GM12878 (cell line): ENCODE measurements around the gene TPBGL. TPM values are rescaled to one million over a fixed set of nuclear protein-coding genes. Genes with fewer than 3 reads are reported as not detected.

ENCODE experiments used
- ATF2 ChIP-seq: IDR thresholded peaks from 2 replicates; pipeline ENCODE4 v1.6.1; 2012; ENCODE audit warnings: low read length, inconsistent platforms
- BACH1 ChIP-seq: fragments of 450-650 bp; IDR thresholded peaks from 2 replicates; pipeline ENCODE4 v1.6.1; 2017; ENCODE audit warnings: mild to moderate bottlenecking, borderline replicate concordance
- CEBPZ ChIP-seq: fragments of 150-350 bp; IDR thresholded peaks from 2 replicates; pipeline ENCODE4 v1.6.1; 2016; ENCODE audit warnings: low read depth, low read length
- CTCF ChIP-seq, 3 experiments: IDR thresholded peaks in 2 of 3; conservative IDR thresholded peaks in 1 of 3; 2 replicates each; pipeline ENCODE4 v1.5.1; 2011; ENCODE audit warnings: low read depth in 3 of 3, low read length in 3 of 3, mild to moderate bottlenecking in 3 of 3, control low read depth in 2 of 3, moderate library complexity in 2 of 3, inconsistent platforms in 1 of 3, mixed read lengths in 1 of 3; ENCODE audit not compliant: control insufficient read depth in 2 of 3, insufficient read depth in 1 of 3; ENCODE audit errors: extremely low read depth in 1 of 3
- E4F1 ChIP-seq: fragments of 450-650 bp; IDR thresholded peaks from 2 replicates; pipeline ENCODE4 v1.6.1; 2018; ENCODE audit warnings: borderline replicate concordance, mild to moderate bottlenecking; ENCODE audit not compliant: partially characterized antibody
- SREBF1 ChIP-seq: IDR thresholded peaks from 2 replicates; pipeline ENCODE4 v1.6.1; 2012; ENCODE audit warnings: mild to moderate bottlenecking, low read length
- polyA plus RNA-seq, 11 experiments: library from polyadenylated mRNA; depleted of rRNA in 4 of 11; unstranded in 6 of 11; stranded (reverse) in 5 of 11; fragments of >200 nt; fragmentation: Nextera tagmentation in 4 of 11; fragmentation: Illumina TruSeq in 1 of 11; extraction: Ambion mirVana in 4 of 11; extraction: Trizol in 1 of 11; gene quantifications; 1 replicate in 1 of 11; 2 replicates in 10 of 11; pipeline versions ENCODE4 v1.2.1 to v1.2.3, GENCODE V29; 2011 to 2016; ENCODE audit warnings: inconsistent platforms in 2 of 11, missing spikeins in 2 of 11, low read depth in 1 of 11
- total RNA-seq, 4 experiments: library from RNA; depleted of rRNA in 3 of 4; stranded (reverse); fragments of >200 nt in 3 of 4; fragmentation: Illumina TruSeq in 1 of 4; extraction: Trizol in 1 of 4; gene quantifications; 2 replicates each; pipeline versions ENCODE4 v1.2.1 to v1.2.3, GENCODE V29; 2013 to 2021

The TPBGL gene
- total and polyA plus RNA-seq, 10 of the 15 experiments (the other 5 are each of a cell fraction or from before 2014, with no cell fraction given): not detected

- TF ChIP-seq CEBPZ (no peak), CTCF (IDR thresholded peaks at IDR 0.05 in 2 of 3, conservative IDR thresholded peaks at IDR 0.05 in 1 of 3; ENCODE audit: control insufficient read depth in 2 of 3, extremely low read depth in 1 of 3, insufficient read depth in 1 of 3, low read depth in 3 of 3, low read length in 3 of 3) (no peak), E4F1 (no peak), BACH1 (no peak), ATF2 (no peak), SREBF1 (no peak)
Observed at GRCh38 chr11:75194147-75194546, 46.4 kb upstream of the TPBGL start (continued).
